ENCODE measurements around the gene CALHM1. TPM values are rescaled to one million over a fixed set of nuclear protein-coding genes. Genes with fewer than 3 reads are reported as not detected.

The CALHM1 gene
- total RNA-seq, 1 donor from 2014 or later: not detected

DNA sequence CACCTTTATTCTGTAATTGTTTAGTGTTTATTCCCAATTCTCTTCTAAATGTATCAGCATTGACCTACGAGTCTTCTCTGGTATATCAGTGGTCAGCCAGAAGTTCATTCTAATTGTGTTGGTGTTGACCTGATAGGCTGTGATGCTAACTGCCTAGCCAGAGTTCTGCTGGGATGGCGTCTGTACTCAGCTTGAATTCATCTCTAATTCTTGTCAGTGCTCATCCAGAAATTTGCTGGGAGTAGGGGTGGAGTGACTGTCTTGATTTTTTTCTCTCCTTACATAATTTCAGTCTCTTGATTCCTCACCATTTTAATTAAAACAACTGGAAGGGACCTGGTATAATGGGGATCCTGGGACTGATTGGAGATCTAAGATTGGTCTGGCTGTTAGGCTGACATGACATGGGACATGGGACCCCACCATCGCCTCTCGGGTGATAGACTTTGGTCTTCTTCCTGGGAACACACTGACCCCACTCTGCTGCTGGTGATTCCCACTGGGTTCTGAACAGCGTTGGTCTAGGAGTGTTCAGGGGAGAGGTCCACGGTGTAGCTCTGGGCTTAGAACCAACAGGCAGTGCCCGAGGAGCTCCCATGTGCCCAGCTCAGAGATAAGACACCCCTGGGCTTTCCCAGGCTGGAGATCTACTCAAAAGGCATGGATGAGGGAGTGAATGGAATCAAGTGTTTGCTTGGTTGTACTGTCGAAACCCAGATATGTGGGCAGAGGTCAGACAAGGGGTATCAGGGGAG, 38.6 kb upstream of the CALHM1 start:
- Histone ChIP-seq H3K36me3 (no peaks in the 10 kb centered on the region), H3K9me3 (no peaks in the 10 kb centered on the region), H3K27me3 (peaks cover 32% of the 10 kb centered on the region), H3K4me1 (peaks cover 5% of the 10 kb centered on the region), H3K4me3 (no peak overlapping the region), H3K27ac (no peak overlapping the region)
- TF ChIP-seq, protein P1, sequence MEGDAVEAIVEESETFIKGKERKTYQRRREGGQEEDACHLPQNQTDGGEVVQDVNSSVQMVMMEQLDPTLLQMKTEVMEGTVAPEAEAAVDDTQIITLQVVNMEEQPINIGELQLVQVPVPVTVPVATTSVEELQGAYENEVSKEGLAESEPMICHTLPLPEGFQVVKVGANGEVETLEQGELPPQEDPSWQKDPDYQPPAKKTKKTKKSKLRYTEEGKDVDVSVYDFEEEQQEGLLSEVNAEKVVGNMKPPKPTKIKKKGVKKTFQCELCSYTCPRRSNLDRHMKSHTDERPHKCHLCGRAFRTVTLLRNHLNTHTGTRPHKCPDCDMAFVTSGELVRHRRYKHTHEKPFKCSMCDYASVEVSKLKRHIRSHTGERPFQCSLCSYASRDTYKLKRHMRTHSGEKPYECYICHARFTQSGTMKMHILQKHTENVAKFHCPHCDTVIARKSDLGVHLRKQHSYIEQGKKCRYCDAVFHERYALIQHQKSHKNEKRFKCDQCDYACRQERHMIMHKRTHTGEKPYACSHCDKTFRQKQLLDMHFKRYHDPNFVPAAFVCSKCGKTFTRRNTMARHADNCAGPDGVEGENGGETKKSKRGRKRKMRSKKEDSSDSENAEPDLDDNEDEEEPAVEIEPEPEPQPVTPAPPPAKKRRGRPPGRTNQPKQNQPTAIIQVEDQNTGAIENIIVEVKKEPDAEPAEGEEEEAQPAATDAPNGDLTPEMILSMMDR (IDR thresholded peaks at IDR 0.05): no peak
- intact Hi-C loops (cut with DNase I): no loop called here
- ATAC-seq (no peak), DNase-seq (no peak)

DNA sequence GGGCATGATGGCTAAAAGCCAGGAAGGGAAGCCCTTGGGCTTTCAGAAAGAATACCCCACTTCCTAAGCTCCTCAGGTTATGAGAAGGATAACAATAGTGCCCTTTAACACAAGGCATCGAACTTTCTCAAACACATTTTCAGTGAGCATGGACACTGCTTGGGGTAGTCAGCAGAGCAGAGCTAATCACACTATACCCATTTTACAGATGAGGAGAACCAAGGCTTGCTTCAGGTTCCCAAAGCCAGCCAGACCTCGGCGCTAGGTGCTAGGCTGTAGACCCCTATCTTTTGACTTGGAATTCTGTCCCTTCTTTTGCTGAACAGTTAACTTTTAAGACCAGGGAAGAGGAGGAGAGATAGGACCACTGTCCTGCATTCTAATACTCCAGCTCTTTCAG, 36.6 kb upstream of the CALHM1 start:
- H3K27ac ChIP-seq: no peak overlapping the region
- no peaks in the 10 kb centered on the region for H3K36me3 ChIP-seq
- no peak overlapping the region for H3K4me3 ChIP-seq
- ATAC-seq (no peak), DNase-seq (no peak)
- H3K4me1 ChIP-seq: peaks cover 5% of the 10 kb centered on the region
- TF ChIP-seq, protein P1 (IDR thresholded peaks at IDR 0.05): no peak
- no peaks in the 10 kb centered on the region for H3K9me3 ChIP-seq
- peaks cover 32% of the 10 kb centered on the region for H3K27me3 ChIP-seq
- intact Hi-C loops (cut with DNase I): no loop called here

DNA sequence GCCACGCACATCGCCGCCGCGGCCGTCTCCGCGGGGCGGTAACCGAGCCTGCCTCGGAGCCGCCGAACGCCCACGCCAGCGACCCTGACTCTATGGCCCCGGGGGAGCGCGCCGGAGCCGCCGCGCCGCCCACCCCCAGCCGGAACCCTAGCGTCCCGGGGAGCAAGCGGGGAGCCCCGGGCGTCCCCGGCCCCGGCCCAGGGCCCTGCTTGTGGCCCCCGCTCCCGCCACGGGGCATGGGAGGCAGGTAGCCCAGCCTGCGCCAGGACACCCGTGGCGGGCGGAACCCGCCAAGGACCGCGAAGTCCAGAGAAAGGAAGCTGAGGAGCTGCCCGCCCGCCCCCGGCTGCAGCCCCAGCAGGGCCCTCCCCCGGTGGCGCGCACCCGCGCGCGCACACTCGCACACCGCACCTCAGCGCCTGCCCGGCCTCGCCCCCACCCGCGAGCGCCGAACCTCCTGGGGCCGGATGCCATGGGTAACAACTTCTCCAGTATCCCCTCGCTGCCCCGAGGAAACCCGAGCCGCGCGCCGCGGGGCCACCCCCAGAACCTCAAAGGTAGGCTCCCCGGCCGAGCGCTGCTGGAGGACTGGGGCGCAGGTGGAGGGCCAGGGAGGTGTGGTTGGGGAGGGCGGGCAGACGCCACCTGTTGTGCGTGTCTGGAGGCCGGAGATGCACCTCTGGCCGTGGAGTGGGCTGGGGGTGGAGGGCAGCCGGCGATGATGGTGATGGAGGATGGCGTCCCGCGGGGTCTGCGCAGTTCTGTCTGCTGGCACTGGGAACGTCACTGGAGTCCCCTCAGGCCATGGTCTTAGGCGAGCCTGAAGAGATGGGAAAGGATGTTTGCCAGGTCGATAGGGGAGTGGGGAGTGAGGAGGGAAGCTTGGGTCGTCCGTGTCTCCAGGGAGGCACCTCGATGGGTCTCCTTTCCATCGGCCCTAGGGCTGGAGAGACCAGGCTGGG, 35.5 kb upstream of the CALHM1 start:
- H3K27ac ChIP-seq: no peak overlapping the region
- peaks cover 32% of the 10 kb centered on the region for H3K27me3 ChIP-seq
- H3K36me3 ChIP-seq: no peaks in the 10 kb centered on the region
- DNase-seq (no peak), ATAC-seq (peak; percentile 35)
- intact Hi-C loops (cut with DNase I): no loop called here
- peak overlapping the region; percentile 46 for H3K4me3 ChIP-seq
- no peaks in the 10 kb centered on the region for H3K9me3 ChIP-seq
- peaks cover 5% of the 10 kb centered on the region for H3K4me1 ChIP-seq
- TF ChIP-seq, protein P1 (IDR thresholded peaks at IDR 0.05): no peak

DNA sequence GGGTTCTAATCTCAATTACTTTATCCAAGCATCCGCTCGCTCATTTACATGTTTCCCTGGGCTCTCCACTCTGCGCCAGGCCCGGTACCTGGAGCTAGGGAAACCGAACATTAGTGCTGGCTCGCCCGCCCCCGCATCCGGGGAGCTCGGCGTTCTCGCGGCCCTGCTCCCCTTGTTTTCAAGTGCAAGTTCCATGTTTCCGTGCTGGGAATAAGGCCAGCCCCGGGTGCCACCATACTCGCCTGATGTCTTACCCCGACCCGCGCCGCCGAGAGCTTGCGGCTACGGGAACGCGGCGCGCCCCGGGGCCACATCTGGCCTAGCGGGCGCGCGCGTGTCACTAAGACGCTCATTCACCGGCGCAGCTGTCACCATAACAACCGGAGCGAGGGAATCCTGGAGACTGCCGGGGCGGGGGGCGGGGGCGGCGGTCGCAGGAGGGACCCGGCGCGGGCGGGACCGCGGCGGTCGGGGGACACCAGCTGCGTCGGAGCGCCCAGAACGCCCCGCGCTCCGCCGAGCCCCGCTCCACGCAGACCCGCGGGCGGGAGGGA, 34.7 kb upstream of the CALHM1 start, which contains the start of gene NEURL1:
NEURL1 (plus strand) TSS at position 344 of the 554 bp plus-strand sequence. CDS start 683 bp downstream, outside the sequence.
- ATAC-seq (peak; percentile 9), DNase-seq (no peak)
- H3K4me3 ChIP-seq: peak within 1 kb of the TSS; percentile 46
- TF ChIP-seq, protein P1 (IDR thresholded peaks at IDR 0.05): no peak
- peaks cover 32% of the 10 kb centered on the region for H3K27me3 ChIP-seq
- H3K27ac ChIP-seq: no peak within 1 kb of the TSS
- H3K4me1 ChIP-seq: peaks cover 5% of the 10 kb centered on the region
- intact Hi-C loops (cut with DNase I): no loop called here
- H3K9me3 ChIP-seq: no peaks in the 10 kb centered on the region
- no peaks in the 10 kb centered on the region for H3K36me3 ChIP-seq

DNA sequence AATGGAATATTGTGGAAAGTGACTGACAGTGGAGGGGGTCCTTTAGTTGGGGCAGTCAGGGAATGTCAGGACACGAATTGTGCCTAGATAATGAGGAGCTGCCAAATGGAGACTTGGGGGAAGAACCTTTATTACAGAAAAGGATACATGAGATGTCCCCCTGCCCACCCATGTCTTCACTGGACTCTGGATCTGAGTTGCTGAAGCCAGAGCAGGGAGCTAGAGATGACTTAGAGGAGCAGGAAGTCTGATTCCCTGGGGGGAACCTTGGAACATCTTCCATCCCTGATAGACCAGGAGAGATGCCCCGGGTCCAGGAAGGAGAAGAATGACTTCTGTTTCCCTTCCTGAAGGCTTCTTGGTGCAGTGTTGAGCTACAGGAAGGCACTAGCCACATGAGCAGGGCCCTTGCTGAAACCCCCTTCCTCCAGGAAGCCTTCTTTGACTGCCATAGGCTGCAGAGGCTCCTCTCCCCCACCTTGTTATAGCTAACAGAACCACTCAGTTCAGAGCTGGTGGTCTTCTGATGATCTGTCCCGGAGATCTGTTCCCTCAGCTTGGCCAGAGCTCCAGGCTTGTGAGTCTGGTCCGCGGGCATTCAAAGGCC, 34.1 kb upstream of the CALHM1 start:
- no peaks in the 10 kb centered on the region for H3K9me3 ChIP-seq
- DNase-seq (no peak), ATAC-seq (no peak)
- intact Hi-C loops (cut with DNase I): no loop called here
- no peaks in the 10 kb centered on the region for H3K36me3 ChIP-seq
- peaks cover 32% of the 10 kb centered on the region for H3K27me3 ChIP-seq
- H3K27ac ChIP-seq: no peak overlapping the region
- TF ChIP-seq, protein P1 (IDR thresholded peaks at IDR 0.05): no peak
- no peak overlapping the region for H3K4me3 ChIP-seq
- H3K4me1 ChIP-seq: peaks cover 5% of the 10 kb centered on the region

Data from upper lobe of right lung (tissue), 1 donor.